Caco-2 (cell line): ENCODE measurements around the gene SIK3. TPM values are rescaled to one million over a fixed set of nuclear protein-coding genes. Genes with fewer than 3 reads are reported as not detected.
"Not testable (repeated sequence)": the region's sequence is repeated elsewhere in the genome, so short reads cannot be mapped to it uniquely, and the experiment has no call there.

ENCODE experiments used
- BruUV-seq: library from RNA; stranded (reverse); fragments of 400-500 nt; replicated peaks from 2 replicates; lab custom pipeline; 2021; lab: Mats Ljungman, UMichigan
- CTCF ChIA-PET: fragments of 300-600 bp; sonication (Branson Sonifier 250); formaldehyde crosslinking; loops from one replicate; lab custom pipeline; 2022; ENCODE audit warnings: antibody characterized with exemption; lab: Charles Lee
- POLR2A ChIA-PET: fragments of 300-600 bp; sonication (Branson Sonifier 250); formaldehyde crosslinking; loops from one replicate; lab custom pipeline; 2022; ENCODE audit warnings: antibody characterized with exemption; lab: Charles Lee
- DNase-seq, 2 experiments: peaks; one replicate each; pipeline versions ENCODE4 v3.0.0 to v3.0.0-alpha.2; 2020 to 2022
- H3K27me3 ChIP-seq: replicated peaks from 2 replicates; pipeline ENCODE4 v1.6.0; 2011; ENCODE audit warnings: low read length; ENCODE audit not compliant: control insufficient read depth, insufficient read depth
- H3K36me3 ChIP-seq: 2 replicates; pipeline ENCODE4 v1.5.1; 2011; ENCODE audit warnings: low read length; ENCODE audit not compliant: control insufficient read depth, insufficient read depth
- H3K4me1 ChIP-seq: fragments of 250-450 bp; sonication (Bioruptor Pico); 2 replicates; pipeline ENCODE4 v1.5.1; 2020; ENCODE audit warnings: mild to moderate bottlenecking
- H3K4me3 ChIP-seq: 2 replicates; pipeline ENCODE4 v1.5.1; 2011; ENCODE audit warnings: low read depth, mild to moderate bottlenecking, control low read depth, low read length
- H3K9me3 ChIP-seq: fragments of 250-450 bp; sonication (Bioruptor Pico); 2 replicates; pipeline ENCODE4 v1.5.1; 2020; ENCODE audit warnings: mild to moderate bottlenecking, moderate library complexity
- H3K27ac Mint-ChIP-seq: one replicate; pipeline ENCODE4 v1.8.0; 2022; ENCODE audit warnings: mixed read lengths; ENCODE audit not compliant: unreplicated experiment
- H3K27me3 Mint-ChIP-seq: one replicate; pipeline ENCODE4 v1.8.0; 2022; ENCODE audit warnings: mixed read lengths; ENCODE audit not compliant: insufficient read depth, unreplicated experiment
- H3K36me3 Mint-ChIP-seq: one replicate; pipeline ENCODE4 v1.8.0; 2022; ENCODE audit warnings: mild to moderate bottlenecking, mixed read lengths; ENCODE audit not compliant: insufficient read depth, unreplicated experiment
- H3K4me1 Mint-ChIP-seq: one replicate; pipeline ENCODE4 v1.8.0; 2022; ENCODE audit warnings: low read depth, mixed read lengths; ENCODE audit not compliant: unreplicated experiment
- H3K4me3 Mint-ChIP-seq: one replicate; pipeline ENCODE4 v1.8.0; 2022; ENCODE audit warnings: mild to moderate bottlenecking, moderate library complexity, mixed read lengths; ENCODE audit not compliant: unreplicated experiment
- H3K9me3 Mint-ChIP-seq: one replicate; pipeline ENCODE4 v1.8.0; 2022; ENCODE audit warnings: mixed read lengths; ENCODE audit not compliant: unreplicated experiment
- CTCF ChIP-seq, 2 experiments: fragments of 200-600 bp in 1 of 2; IDR thresholded peaks; 1 replicate in 1 of 2; 2 replicates in 1 of 2; pipeline versions ENCODE4 v1.5.1 to v1.8.0; 2011 to 2022; ENCODE audit warnings: antibody characterized with exemption in 1 of 2, control low read depth in 1 of 2, inconsistent platforms in 1 of 2, low read depth in 1 of 2, low read length in 1 of 2, mild to moderate bottlenecking in 1 of 2, moderate library complexity in 1 of 2; ENCODE audit not compliant: insufficient read depth in 1 of 2, severe bottlenecking in 1 of 2, unreplicated experiment in 1 of 2
- intact Hi-C: fragments of 100-400 bp; cut with micrococcal nuclease; formaldehyde crosslinking; loops from one replicate; pipeline ENCODE4 v1.10.0; 2022; ENCODE audit not compliant: unreplicated experiment
- total RNA-seq: library from RNA; stranded (reverse); gene quantifications from 2 replicates; pipeline ENCODE4 v1.2.3, GENCODE V29; 2022

Gene SIK3
- total RNA-seq, 1 experiment from 2014 or later: 65.7 TPM

- BruUV-seq: no TSS peak
- H3K4me1 Mint-ChIP-seq: no peaks in the 10 kb centered on the region
- H3K27me3 Mint-ChIP-seq: peaks cover 9% of the 10 kb centered on the region
- ChIA-PET POLR2A (no interaction called here), CTCF (interaction anchor here (0.6 kb wide), 1 partner anchor 228 kb away, joined by 3 read pairs; no protein-coding TSS in a partner anchor)
- no peak for DNase-seq
- H3K36me3 Mint-ChIP-seq: no peaks in the 10 kb centered on the region
- Histone ChIP-seq H3K27me3 (no peaks in the 10 kb centered on the region), H3K4me1 (no peaks in the 10 kb centered on the region), H3K9me3 (no peaks in the 10 kb centered on the region), H3K4me3 (no peak overlapping the region), H3K36me3 (no peaks in the 10 kb centered on the region)
- no peak overlapping the region for H3K4me3 Mint-ChIP-seq
- intact Hi-C loops: no loop called here
- no peak overlapping the region for H3K27ac Mint-ChIP-seq
- no peaks in the 10 kb centered on the region for H3K9me3 Mint-ChIP-seq
- TF ChIP-seq CTCF (IDR thresholded peaks at IDR 0.05; ENCODE audit: insufficient read depth in 1 of 2, low read depth in 1 of 2, low read length in 1 of 2, severe bottlenecking in 1 of 2, unreplicated experiment in 1 of 2): no peak
Measured at GRCh38 chr11:117121176-117121575, 22.9 kb upstream of the SIK3 start.

GRCh38 chr11:117117681-117118080, 19.5 kb upstream of the SIK3 start:
- intact Hi-C loops: no loop called here
- no peak overlapping the region for H3K4me3 Mint-ChIP-seq
- Histone ChIP-seq H3K27me3 (no peaks in the 10 kb centered on the region), H3K4me1 (no peaks in the 10 kb centered on the region), H3K4me3 (no peak overlapping the region), H3K36me3 (no peaks in the 10 kb centered on the region), H3K9me3 (no peaks in the 10 kb centered on the region)
- H3K27me3 Mint-ChIP-seq: no peaks in the 10 kb centered on the region
- no TSS peak for BruUV-seq
- no peak overlapping the region for H3K27ac Mint-ChIP-seq
- TF ChIP-seq CTCF (IDR thresholded peaks at IDR 0.05; ENCODE audit: insufficient read depth in 1 of 2, low read depth in 1 of 2, low read length in 1 of 2, severe bottlenecking in 1 of 2, unreplicated experiment in 1 of 2): no peak
- POLR2A ChIA-PET: interaction anchor here (0.7 kb wide), 1 partner anchor 1724 kb away, joined by 4 read pairs; no protein-coding TSS in a partner anchor
- CTCF ChIA-PET: no interaction called here
- H3K36me3 Mint-ChIP-seq: no peaks in the 10 kb centered on the region
- H3K9me3 Mint-ChIP-seq: no peaks in the 10 kb centered on the region
- no peaks in the 10 kb centered on the region for H3K4me1 Mint-ChIP-seq
- no peak for DNase-seq

- H3K4me3 Mint-ChIP-seq, H3K9me3 Mint-ChIP-seq, intact Hi-C loops, H3K4me1 Mint-ChIP-seq, DNase-seq, H3K36me3 Mint-ChIP-seq, H3K4me3 ChIP-seq, H3K27me3 ChIP-seq, H3K9me3 ChIP-seq, H3K27ac Mint-ChIP-seq, H3K27me3 Mint-ChIP-seq, POLR2A ChIA-PET, BruUV-seq, H3K36me3 ChIP-seq, H3K4me1 ChIP-seq: not testable (repeated sequence)
- CTCF ChIA-PET: interaction anchor here (0.6 kb wide), 1 partner anchor 20 kb away, joined by 4 read pairs; no protein-coding TSS in a partner anchor
Measured at GRCh38 chr11:117112939-117113338, 14.7 kb upstream of the SIK3 start.

GRCh38 chr11:117112497-117112896, 14.3 kb upstream of the SIK3 start:
- DNase-seq, H3K36me3 ChIP-seq, H3K27ac Mint-ChIP-seq, H3K4me1 ChIP-seq, BruUV-seq, H3K27me3 Mint-ChIP-seq, intact Hi-C loops, H3K27me3 ChIP-seq, CTCF ChIA-PET, H3K36me3 Mint-ChIP-seq, H3K4me3 Mint-ChIP-seq, H3K9me3 ChIP-seq, H3K4me1 Mint-ChIP-seq, H3K9me3 Mint-ChIP-seq, H3K4me3 ChIP-seq, POLR2A ChIA-PET: not testable (repeated sequence)
